Measurements from ENCODE around the gene DNAH9.

Gene DNAH9

DNA sequence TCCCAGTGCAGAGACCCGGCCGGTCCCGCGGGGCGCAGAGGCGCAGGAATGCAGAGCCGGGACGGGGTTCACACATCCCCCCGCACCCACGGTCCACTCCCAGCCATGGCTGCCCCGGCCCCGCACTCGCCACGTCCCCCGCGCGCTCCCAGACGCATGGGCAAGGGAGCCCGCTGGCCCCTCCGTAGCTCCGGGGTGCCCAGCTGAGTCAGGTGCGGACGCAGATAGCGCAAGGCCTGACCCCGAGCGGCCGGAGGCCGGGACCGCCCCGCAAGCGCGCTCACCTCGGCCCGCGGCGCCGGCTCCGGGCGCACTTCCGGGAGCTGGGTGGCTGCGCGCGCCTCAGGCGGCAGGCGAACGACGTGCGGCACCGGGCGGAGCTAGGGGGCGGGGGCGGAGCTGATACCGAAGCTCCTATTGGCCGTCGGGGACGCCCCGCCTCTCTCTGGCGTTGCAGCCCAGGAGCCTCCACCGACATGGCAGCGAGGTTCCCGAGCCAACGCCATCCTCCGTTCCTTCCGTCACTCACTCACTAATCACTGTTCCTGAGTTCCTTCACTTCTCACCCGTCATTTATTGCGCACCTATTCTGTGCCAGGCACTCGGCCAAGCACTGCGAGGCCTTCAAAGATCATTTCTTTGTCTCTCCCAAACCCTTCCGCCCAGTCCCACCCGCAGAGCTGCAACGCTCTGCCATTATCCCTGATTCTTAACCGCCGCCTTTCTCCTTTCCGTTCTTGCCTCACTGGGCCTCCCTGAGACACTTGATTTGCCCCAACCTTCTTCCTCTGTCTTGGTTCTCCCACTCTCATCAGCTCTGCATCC lies 399.1 kb downstream of the DNAH9 start, which contains the start of gene ZNF18:
TSS of gene ZNF18 (minus strand) at position 329 of the 825 bp plus-strand sequence. CDS start 4,646 bp downstream, outside the sequence.
- peak; percentile 78 to 88 for DNase-seq

DNA sequence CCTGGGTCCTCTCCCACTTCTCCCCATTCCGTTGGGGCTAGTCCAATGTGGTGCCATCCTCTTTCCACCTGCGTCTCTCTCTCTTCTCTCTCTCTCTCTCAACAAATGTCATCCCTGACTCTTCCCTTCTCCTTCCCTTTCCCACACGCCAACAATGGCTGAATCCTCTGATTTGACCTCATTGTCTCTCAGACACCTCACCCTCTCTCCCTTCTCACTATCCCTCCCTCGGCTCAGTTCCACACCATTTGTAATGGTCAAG lies 399.6 kb downstream of the DNAH9 start:
- no peak for DNase-seq

DNA sequence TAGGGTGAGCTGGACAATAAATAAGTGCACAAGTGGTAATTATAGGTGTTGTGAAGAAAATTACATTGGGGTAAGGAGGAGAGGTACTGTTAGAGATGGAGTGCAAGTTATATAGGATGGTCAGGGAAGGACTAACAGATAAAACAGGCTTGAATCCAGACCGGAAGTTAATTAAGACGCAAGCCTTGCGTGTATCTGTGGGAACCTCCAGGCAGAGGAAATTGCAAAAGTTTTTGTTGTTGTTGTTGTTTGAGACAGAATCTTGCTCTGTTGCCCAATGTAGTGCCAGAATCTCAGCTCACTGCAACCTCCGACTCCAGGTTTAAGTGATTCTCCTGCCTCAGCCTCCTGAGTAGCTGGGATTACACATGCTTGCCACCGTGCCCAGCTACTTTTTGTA lies 401.4 kb downstream of the DNAH9 start:
- no peak for DNase-seq

DNA sequence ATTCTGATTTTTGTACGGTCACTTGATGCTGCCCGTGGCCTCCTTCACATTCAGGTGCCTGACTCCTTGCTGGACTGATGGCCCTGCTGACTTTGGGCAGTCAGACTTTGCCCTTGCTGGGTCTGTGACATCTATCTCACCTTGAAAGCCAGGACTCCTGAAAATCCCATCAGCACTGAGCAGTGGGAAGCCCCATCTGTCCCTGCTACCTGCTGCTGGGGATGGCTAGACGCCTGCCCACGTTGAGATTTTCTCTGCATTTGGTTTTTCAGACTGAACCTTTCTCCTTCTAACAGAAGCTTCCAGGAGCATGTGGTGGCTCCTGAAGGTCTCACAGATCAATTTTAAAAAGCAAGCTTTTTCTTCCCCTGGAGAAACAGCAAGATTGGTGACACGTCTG lies 409.2 kb downstream of the DNAH9 start:
- DNase-seq = no peak
